SK-N-SH treated with all-trans-retinoic acid at 6 μM for 48 hours (cell line): ENCODE results near the gene TBR1.

ENCODE experiments used
- ATAC-seq: fragments of 200-7000 bp; cut with Tn5 transposase; 3 replicates; pipeline ENCODE4 v1.9.1; 2020; ENCODE audit warnings: mild to moderate bottlenecking, moderate library complexity
- ARNTL ChIP-seq: fragments of 450-650 bp; formaldehyde crosslinking; IDR thresholded peaks from 2 replicates; pipeline ENCODE4 v1.5.0; 2020; ENCODE audit warnings: low read depth, mild to moderate bottlenecking, moderate library complexity, borderline replicate concordance
- CSDC2 ChIP-seq: fragments of 250-450 bp; sonication (Bioruptor Pico); IDR thresholded peaks from 2 replicates; pipeline ENCODE4 v1.5.0; 2020; ENCODE audit warnings: mild to moderate bottlenecking, moderate library complexity
- ESRRG ChIP-seq: fragments of 250-450 bp; sonication (Bioruptor Pico); IDR thresholded peaks from 2 replicates; pipeline ENCODE4 v1.6.1; 2021; ENCODE audit warnings: mild to moderate bottlenecking
- ISL1 ChIP-seq: fragments of 250-450 bp; sonication (Bioruptor Pico); IDR thresholded peaks from 2 replicates; pipeline ENCODE4 v2.1.2; 2022; ENCODE audit warnings: mild to moderate bottlenecking, moderate library complexity
- OSR1 ChIP-seq: fragments of 250-450 bp; sonication (Bioruptor Pico); IDR thresholded peaks from 2 replicates; pipeline ENCODE4 v1.8.0; 2022; ENCODE audit warnings: moderate library complexity, mild to moderate bottlenecking, inconsistent platforms
- PPARA ChIP-seq: fragments of 250-450 bp; sonication (Bioruptor Pico); IDR thresholded peaks from 2 replicates; pipeline ENCODE4 v1.5.0; 2020; ENCODE audit warnings: mild to moderate bottlenecking, borderline replicate concordance
- RARB ChIP-seq: fragments of 250-450 bp; sonication (Bioruptor Pico); IDR thresholded peaks from 2 replicates; pipeline ENCODE4 v1.8.0; 2021; ENCODE audit warnings: mild to moderate bottlenecking, moderate library complexity
- SNAI2 ChIP-seq: fragments of 250-450 bp; sonication (Bioruptor Pico); IDR thresholded peaks from 2 replicates; pipeline ENCODE4 v1.5.0; 2020; ENCODE audit warnings: mild to moderate bottlenecking, moderate library complexity
- TCF4 ChIP-seq: fragments of 250-450 bp; sonication (Bioruptor Pico); IDR thresholded peaks from 2 replicates; pipeline ENCODE4 v1.8.0; 2021; ENCODE audit warnings: mild to moderate bottlenecking, moderate library complexity, borderline replicate concordance
- TOX ChIP-seq: fragments of 250-450 bp; sonication (Bioruptor Pico); IDR thresholded peaks from 2 replicates; pipeline ENCODE4 v1.8.0; 2021; ENCODE audit warnings: mild to moderate bottlenecking, moderate library complexity, borderline replicate concordance
- ZC3H10 ChIP-seq: fragments of 250-450 bp; sonication (Bioruptor Pico); IDR thresholded peaks from 2 replicates; pipeline ENCODE4 v1.5.1; 2021; ENCODE audit warnings: mild to moderate bottlenecking, moderate library complexity
- ZFP3 ChIP-seq: fragments of 250-450 bp; sonication (Bioruptor Pico); IDR thresholded peaks from 2 replicates; pipeline ENCODE4 v1.5.0; 2020; ENCODE audit warnings: mild to moderate bottlenecking, moderate library complexity
- ZFP30 ChIP-seq: fragments of 450-650 bp; formaldehyde crosslinking; IDR thresholded peaks from 2 replicates; pipeline ENCODE4 v1.5.0; 2022; ENCODE audit warnings: mild to moderate bottlenecking, moderate library complexity
- ZNF70 ChIP-seq: fragments of 450-650 bp; formaldehyde crosslinking; IDR thresholded peaks from 2 replicates; pipeline ENCODE4 v1.5.0; 2020; ENCODE audit warnings: mild to moderate bottlenecking, moderate library complexity
- ZNF8 ChIP-seq: fragments of 450-650 bp; formaldehyde crosslinking; IDR thresholded peaks from 2 replicates; pipeline ENCODE4 v1.5.0; 2020; ENCODE audit warnings: mild to moderate bottlenecking, moderate library complexity
- TF ChIP-seq, protein P1 (sequence below): fragments of 250-450 bp; sonication (Bioruptor Pico); IDR thresholded peaks from 2 replicates; pipeline ENCODE4 v1.5.1; 2020; ENCODE audit warnings: low read depth, mild to moderate bottlenecking, moderate library complexity
- TF ChIP-seq, protein P2 (sequence below): fragments of 250-450 bp; sonication (Bioruptor Pico); IDR thresholded peaks from 2 replicates; pipeline ENCODE4 v1.5.0; 2020; ENCODE audit warnings: mild to moderate bottlenecking, moderate library complexity
- TF ChIP-seq, protein P3 (sequence below): fragments of 250-450 bp; sonication (Bioruptor Pico); IDR thresholded peaks from 2 replicates; pipeline ENCODE4 v1.8.0; 2020; ENCODE audit warnings: mild to moderate bottlenecking, moderate library complexity, borderline replicate concordance
- TF ChIP-seq, protein P4 (sequence below): fragments of 250-450 bp; sonication (Bioruptor Pico); IDR thresholded peaks from 2 replicates; pipeline ENCODE4 v1.8.0; 2021; ENCODE audit warnings: low read depth, mild to moderate bottlenecking, moderate library complexity, borderline replicate concordance
- TF ChIP-seq, protein P5 (sequence below): fragments of 250-450 bp; sonication (Bioruptor Pico); IDR thresholded peaks from 2 replicates; pipeline ENCODE4 v1.5.1; 2021; ENCODE audit warnings: mild to moderate bottlenecking, moderate library complexity

The TBR1 gene

DNA sequence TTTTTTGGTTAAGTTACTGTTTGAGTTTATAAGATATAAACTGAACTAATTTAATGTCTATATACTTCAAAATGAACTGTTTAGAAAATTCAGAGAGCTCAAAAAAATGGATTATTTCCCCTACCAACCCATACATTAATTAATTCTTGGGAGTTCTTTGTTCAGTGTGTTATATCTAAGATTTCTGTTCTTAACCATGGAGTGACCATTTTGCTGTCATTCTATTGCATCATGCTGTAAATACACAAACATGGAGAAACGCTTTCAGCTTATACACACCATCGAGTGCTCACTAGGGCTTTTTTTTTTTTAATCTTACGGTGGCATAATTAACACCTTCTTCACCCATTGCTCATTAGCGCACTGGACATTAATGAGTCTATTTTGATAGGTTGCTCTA, 33.4 kb upstream of the TBR1 start (continued):
- TF ChIP-seq PPARA = no peak
- no peak for TF ChIP-seq ZNF8 (CRISPR knock-in tag)
- TF ChIP-seq, all 23 proteins: peak for 0

DNA sequence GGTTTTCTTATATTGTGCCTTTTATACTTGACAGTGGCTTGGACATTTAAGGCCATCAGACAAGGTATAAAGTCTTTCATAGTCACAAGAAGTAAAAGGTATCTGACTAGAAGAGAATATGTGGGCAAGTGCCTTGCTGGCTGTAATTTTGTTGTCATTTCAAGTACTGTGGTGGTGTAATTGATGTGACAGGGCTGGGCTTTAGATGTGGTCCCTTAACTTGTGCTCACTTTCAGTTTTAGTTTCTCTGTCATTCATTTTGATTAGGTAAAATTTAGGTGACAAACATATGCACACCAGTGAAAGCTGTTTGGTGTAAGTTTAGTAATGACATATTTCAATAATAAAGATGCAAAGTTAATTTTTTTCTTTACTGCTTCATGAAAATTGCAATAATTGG, 31.2 kb upstream of the TBR1 start:
- TF ChIP-seq SNAI2 (CRISPR knock-in tag) = no peak
- no peak for TF ChIP-seq ISL1 (CRISPR knock-in tag)
- TF ChIP-seq ZFP3 (CRISPR knock-in tag) = no peak
- no peak for TF ChIP-seq OSR1 (CRISPR knock-in tag)
- TF ChIP-seq CSDC2 (CRISPR knock-in tag) = no peak
- TF ChIP-seq, protein P1, sequence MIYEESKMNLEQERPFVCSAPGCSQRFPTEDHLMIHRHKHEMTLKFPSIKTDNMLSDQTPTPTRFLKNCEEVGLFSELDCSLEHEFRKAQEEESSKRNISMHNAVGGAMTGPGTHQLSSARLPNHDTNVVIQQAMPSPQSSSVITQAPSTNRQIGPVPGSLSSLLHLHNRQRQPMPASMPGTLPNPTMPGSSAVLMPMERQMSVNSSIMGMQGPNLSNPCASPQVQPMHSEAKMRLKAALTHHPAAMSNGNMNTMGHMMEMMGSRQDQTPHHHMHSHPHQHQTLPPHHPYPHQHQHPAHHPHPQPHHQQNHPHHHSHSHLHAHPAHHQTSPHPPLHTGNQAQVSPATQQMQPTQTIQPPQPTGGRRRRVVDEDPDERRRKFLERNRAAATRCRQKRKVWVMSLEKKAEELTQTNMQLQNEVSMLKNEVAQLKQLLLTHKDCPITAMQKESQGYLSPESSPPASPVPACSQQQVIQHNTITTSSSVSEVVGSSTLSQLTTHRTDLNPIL (CRISPR knock-in tag) = no peak
- no peak for TF ChIP-seq TCF4 (CRISPR knock-in tag)
- no peak for TF ChIP-seq TOX (CRISPR knock-in tag)
- no peak for TF ChIP-seq PPARA
- TF ChIP-seq ARNTL (CRISPR knock-in tag) = no peak
- no peak for TF ChIP-seq ZNF70 (CRISPR knock-in tag)
- TF ChIP-seq RARB = no peak
- TF ChIP-seq, protein P2, sequence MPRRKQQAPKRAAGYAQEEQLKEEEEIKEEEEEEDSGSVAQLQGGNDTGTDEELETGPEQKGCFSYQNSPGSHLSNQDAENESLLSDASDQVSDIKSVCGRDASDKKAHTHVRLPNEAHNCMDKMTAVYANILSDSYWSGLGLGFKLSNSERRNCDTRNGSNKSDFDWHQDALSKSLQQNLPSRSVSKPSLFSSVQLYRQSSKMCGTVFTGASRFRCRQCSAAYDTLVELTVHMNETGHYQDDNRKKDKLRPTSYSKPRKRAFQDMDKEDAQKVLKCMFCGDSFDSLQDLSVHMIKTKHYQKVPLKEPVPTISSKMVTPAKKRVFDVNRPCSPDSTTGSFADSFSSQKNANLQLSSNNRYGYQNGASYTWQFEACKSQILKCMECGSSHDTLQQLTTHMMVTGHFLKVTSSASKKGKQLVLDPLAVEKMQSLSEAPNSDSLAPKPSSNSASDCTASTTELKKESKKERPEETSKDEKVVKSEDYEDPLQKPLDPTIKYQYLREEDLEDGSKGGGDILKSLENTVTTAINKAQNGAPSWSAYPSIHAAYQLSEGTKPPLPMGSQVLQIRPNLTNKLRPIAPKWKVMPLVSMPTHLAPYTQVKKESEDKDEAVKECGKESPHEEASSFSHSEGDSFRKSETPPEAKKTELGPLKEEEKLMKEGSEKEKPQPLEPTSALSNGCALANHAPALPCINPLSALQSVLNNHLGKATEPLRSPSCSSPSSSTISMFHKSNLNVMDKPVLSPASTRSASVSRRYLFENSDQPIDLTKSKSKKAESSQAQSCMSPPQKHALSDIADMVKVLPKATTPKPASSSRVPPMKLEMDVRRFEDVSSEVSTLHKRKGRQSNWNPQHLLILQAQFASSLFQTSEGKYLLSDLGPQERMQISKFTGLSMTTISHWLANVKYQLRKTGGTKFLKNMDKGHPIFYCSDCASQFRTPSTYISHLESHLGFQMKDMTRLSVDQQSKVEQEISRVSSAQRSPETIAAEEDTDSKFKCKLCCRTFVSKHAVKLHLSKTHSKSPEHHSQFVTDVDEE (CRISPR knock-in tag) = no peak
- TF ChIP-seq, protein P3, sequence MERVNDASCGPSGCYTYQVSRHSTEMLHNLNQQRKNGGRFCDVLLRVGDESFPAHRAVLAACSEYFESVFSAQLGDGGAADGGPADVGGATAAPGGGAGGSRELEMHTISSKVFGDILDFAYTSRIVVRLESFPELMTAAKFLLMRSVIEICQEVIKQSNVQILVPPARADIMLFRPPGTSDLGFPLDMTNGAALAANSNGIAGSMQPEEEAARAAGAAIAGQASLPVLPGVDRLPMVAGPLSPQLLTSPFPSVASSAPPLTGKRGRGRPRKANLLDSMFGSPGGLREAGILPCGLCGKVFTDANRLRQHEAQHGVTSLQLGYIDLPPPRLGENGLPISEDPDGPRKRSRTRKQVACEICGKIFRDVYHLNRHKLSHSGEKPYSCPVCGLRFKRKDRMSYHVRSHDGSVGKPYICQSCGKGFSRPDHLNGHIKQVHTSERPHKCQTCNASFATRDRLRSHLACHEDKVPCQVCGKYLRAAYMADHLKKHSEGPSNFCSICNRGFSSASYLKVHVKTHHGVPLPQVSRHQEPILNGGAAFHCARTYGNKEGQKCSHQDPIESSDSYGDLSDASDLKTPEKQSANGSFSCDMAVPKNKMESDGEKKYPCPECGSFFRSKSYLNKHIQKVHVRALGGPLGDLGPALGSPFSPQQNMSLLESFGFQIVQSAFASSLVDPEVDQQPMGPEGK (CRISPR knock-in tag) = no peak
- no peak for TF ChIP-seq ZC3H10 (CRISPR knock-in tag)
- TF ChIP-seq, all 23 proteins: peak for 0

DNA sequence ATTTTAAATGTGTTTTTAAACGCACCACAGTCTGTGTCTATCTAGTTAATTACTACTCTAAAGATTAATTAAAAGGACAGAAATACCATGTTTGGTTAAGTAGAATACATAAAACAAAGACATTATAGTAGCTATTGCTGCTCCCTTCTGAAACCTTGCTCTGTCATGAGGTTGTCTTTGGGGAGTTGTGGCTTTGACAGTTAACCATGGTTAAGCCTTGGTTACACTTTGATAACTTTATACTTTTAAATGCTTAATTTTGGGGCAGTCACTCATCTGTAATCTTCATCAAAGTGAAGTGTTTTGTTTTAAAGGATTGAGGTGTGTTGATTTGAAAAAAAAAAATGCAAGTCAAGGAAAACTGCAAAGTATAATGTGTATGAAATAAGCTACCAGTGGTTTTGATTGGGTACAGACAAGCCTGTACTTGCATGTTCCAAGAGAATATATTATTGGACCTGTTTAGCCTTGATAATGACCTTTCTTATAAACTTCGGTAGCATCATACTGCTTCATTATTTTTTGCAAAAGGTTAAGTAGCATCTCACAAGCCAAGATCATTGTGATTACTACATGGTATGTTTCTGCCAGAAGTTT, 29.8 kb upstream of the TBR1 start:
- TF ChIP-seq ZNF8 (CRISPR knock-in tag) (no peak), TCF4 (CRISPR knock-in tag) (no peak), SNAI2 (CRISPR knock-in tag) (no peak), ARNTL (CRISPR knock-in tag) (no peak), PPARA (no peak), TOX (CRISPR knock-in tag) (no peak)
- TF ChIP-seq, protein P2 (CRISPR knock-in tag) = no peak
- ATAC-seq = no peak

More for the DNA sequence above, 31.2 kb upstream of the TBR1 start:
- ATAC-seq = no peak

DNA sequence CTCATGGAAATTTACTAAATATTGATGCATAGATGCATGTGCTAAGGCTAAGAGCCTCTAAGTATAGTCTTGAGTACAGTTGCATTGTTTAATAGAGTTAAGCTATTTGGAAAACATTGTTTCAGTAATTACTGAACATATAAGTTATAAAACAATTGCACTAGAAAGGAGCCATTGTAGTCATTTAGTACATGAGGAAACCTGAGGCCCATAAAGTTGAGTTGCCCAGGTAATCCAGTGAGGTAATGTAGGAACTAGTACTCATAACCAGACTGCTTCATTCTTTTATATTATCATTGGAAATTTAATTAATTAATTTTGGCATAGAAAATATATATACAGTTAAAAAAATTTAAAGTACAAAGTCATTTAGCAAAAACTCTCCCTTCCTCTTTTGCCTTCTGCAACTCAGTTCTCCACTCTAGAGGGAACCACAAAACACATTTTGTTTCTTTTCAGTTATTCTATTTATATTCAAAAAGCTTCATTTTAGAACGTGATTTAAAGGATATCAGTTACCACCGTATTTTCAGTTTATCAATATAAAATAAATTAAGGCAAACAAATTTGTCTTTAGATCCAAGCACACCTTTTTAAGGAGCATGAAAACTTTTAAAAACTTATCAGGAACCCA, 27.8 kb upstream of the TBR1 start:
- no peak for ATAC-seq
- TF ChIP-seq, protein P4, sequence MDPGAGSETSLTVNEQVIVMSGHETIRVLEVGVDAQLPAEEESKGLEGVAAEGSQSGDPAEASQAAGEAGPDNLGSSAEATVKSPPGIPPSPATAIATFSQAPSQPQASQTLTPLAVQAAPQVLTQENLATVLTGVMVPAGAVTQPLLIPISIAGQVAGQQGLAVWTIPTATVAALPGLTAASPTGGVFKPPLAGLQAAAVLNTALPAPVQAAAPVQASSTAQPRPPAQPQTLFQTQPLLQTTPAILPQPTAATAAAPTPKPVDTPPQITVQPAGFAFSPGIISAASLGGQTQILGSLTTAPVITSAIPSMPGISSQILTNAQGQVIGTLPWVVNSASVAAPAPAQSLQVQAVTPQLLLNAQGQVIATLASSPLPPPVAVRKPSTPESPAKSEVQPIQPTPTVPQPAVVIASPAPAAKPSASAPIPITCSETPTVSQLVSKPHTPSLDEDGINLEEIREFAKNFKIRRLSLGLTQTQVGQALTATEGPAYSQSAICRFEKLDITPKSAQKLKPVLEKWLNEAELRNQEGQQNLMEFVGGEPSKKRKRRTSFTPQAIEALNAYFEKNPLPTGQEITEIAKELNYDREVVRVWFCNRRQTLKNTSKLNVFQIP (CRISPR knock-in tag) = no peak
- TF ChIP-seq CSDC2 (CRISPR knock-in tag) (no peak), ESRRG (no peak), PPARA (no peak), ZFP30 (CRISPR knock-in tag) (no peak), TOX (CRISPR knock-in tag) (no peak), ZNF70 (CRISPR knock-in tag) (no peak)
- TF ChIP-seq, protein P5, sequence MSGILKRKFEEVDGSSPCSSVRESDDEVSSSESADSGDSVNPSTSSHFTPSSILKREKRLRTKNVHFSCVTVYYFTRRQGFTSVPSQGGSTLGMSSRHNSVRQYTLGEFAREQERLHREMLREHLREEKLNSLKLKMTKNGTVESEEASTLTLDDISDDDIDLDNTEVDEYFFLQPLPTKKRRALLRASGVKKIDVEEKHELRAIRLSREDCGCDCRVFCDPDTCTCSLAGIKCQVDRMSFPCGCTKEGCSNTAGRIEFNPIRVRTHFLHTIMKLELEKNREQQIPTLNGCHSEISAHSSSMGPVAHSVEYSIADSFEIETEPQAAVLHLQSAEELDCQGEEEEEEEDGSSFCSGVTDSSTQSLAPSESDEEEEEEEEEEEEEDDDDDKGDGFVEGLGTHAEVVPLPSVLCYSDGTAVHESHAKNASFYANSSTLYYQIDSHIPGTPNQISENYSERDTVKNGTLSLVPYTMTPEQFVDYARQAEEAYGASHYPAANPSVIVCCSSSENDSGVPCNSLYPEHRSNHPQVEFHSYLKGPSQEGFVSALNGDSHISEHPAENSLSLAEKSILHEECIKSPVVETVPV (CRISPR knock-in tag) = no peak
